GM12801 (cell line): ENCODE data around the gene TAAR1.

ENCODE experiments used
- CTCF ChIP-seq: IDR thresholded peaks from one replicate; pipeline ENCODE4 v1.5.1; 2011; ENCODE audit warnings: control low read depth; ENCODE audit not compliant: insufficient read length; ENCODE audit errors: extremely low read depth

Gene TAAR1

GRCh38 chr6:132690678-132691077 lies 31.7 kb upstream of the TAAR1 start:
- no peak for TF ChIP-seq CTCF

- no peak for TF ChIP-seq CTCF
These were observed 28.3 kb upstream of the TAAR1 start for GRCh38 chr6:132687306-132687705.

GRCh38 chr6:132686531-132686930 lies 27.5 kb upstream of the TAAR1 start:
- no peak for TF ChIP-seq CTCF

GRCh38 chr6:132685009-132685408 lies 26.0 kb upstream of the TAAR1 start:
- no peak for TF ChIP-seq CTCF

- TF ChIP-seq CTCF: no peak
These were observed 25.3 kb upstream of the TAAR1 start for GRCh38 chr6:132684272-132684671.

GRCh38 chr6:132683543-132683942 lies 24.6 kb upstream of the TAAR1 start:
- TF ChIP-seq CTCF: no peak

GRCh38 chr6:132675749-132676148 lies 16.8 kb upstream of the TAAR1 start:
- no peak for TF ChIP-seq CTCF

- TF ChIP-seq CTCF: no peak
These were observed 16.0 kb upstream of the TAAR1 start for GRCh38 chr6:132675002-132675401.
